MM.1S (cell line): ENCODE results near the gene UGT3A1.

Experiments used
- EZH2 ChIP-seq: fragments of 300-600 bp; sonication (generic); optimal IDR thresholded peaks from 2 replicates; pipeline ENCODE3; 2017; ENCODE audit warnings: low read depth, mild to moderate bottlenecking, antibody characterized with exemption, low read length, mixed read lengths
- TF ChIP-seq, protein P1 (sequence below): fragments of 300-600 bp; sonication (generic); IDR thresholded peaks from 2 replicates; pipeline ENCODE4 v1.5.1; 2016; ENCODE audit warnings: antibody characterized with exemption, low read length, mixed read lengths

- TF ChIP-seq, protein P1, sequence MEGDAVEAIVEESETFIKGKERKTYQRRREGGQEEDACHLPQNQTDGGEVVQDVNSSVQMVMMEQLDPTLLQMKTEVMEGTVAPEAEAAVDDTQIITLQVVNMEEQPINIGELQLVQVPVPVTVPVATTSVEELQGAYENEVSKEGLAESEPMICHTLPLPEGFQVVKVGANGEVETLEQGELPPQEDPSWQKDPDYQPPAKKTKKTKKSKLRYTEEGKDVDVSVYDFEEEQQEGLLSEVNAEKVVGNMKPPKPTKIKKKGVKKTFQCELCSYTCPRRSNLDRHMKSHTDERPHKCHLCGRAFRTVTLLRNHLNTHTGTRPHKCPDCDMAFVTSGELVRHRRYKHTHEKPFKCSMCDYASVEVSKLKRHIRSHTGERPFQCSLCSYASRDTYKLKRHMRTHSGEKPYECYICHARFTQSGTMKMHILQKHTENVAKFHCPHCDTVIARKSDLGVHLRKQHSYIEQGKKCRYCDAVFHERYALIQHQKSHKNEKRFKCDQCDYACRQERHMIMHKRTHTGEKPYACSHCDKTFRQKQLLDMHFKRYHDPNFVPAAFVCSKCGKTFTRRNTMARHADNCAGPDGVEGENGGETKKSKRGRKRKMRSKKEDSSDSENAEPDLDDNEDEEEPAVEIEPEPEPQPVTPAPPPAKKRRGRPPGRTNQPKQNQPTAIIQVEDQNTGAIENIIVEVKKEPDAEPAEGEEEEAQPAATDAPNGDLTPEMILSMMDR: no peak
- TF ChIP-seq EZH2: no peak
Measured at GRCh38 chr5:35921930-35922329, 69.3 kb downstream of the UGT3A1 start.
